ENCODE data around the gene CEBPG.

Gene CEBPG

GRCh38 chr19:33417751-33418150, 44.2 kb downstream of the CEBPG start (continued):
- TF ChIP-seq ZFP30 (CRISPR knock-in tag; IDR thresholded peaks at IDR 0.05) = no peak
- no peak for TF ChIP-seq ESRRG (CRISPR knock-in tag; IDR thresholded peaks at IDR 0.05)

DNA sequence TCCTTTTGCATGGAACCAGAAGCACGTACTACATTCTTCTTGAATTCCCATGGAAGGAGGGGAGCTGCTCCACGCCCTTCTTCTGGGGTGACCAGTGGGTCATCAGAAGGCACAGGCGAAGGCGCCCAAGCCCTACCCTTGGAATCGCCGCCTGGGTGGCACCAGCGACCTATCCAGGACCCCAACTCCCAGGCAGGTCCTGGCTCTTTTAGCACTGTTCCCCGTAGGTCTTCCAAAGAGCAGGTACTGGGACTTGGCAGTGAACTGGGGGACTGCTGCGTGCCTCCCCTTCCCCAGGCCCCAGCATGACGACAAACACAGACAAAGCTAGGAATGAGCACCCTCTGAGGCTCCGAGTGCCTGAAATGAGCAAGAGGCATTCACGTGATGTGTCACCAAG, 45.0 kb downstream of the CEBPG start:
- TF ChIP-seq TCF4 (CRISPR knock-in tag; IDR thresholded peaks at IDR 0.05; ENCODE audit: borderline replicate concordance) (no peak), ZFP30 (CRISPR knock-in tag; IDR thresholded peaks at IDR 0.05) (no peak), PPARA (CRISPR knock-in tag; IDR thresholded peaks at IDR 0.05; ENCODE audit: borderline replicate concordance) (no peak), TOX (CRISPR knock-in tag; IDR thresholded peaks at IDR 0.05; ENCODE audit: borderline replicate concordance) (no peak), CSDC2 (CRISPR knock-in tag; IDR thresholded peaks at IDR 0.05) (no peak), ARNTL (CRISPR knock-in tag; IDR thresholded peaks at IDR 0.05; ENCODE audit: borderline replicate concordance, low read depth) (no peak), ESRRG (CRISPR knock-in tag; IDR thresholded peaks at IDR 0.05) (no peak)
- TF ChIP-seq, protein P1, sequence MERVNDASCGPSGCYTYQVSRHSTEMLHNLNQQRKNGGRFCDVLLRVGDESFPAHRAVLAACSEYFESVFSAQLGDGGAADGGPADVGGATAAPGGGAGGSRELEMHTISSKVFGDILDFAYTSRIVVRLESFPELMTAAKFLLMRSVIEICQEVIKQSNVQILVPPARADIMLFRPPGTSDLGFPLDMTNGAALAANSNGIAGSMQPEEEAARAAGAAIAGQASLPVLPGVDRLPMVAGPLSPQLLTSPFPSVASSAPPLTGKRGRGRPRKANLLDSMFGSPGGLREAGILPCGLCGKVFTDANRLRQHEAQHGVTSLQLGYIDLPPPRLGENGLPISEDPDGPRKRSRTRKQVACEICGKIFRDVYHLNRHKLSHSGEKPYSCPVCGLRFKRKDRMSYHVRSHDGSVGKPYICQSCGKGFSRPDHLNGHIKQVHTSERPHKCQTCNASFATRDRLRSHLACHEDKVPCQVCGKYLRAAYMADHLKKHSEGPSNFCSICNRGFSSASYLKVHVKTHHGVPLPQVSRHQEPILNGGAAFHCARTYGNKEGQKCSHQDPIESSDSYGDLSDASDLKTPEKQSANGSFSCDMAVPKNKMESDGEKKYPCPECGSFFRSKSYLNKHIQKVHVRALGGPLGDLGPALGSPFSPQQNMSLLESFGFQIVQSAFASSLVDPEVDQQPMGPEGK (CRISPR knock-in tag; IDR thresholded peaks at IDR 0.05; ENCODE audit: borderline replicate concordance) = no peak
- ATAC-seq = no peak

GRCh38 chr19:33418871-33419787, 45.6 kb downstream of the CEBPG start:
- TF ChIP-seq GLIS3 (CRISPR knock-in tag; IDR thresholded peaks at IDR 0.05) (no peak), OSR1 (CRISPR knock-in tag; IDR thresholded peaks at IDR 0.05) (no peak), SNAI2 (CRISPR knock-in tag; IDR thresholded peaks at IDR 0.05) (no peak), ZFP3 (CRISPR knock-in tag; IDR thresholded peaks at IDR 0.05) (no peak), ZNF70 (CRISPR knock-in tag; IDR thresholded peaks at IDR 0.05) (no peak), BACH2 (CRISPR knock-in tag; IDR thresholded peaks at IDR 0.05; ENCODE audit: borderline replicate concordance) (no peak), ZC3H10 (CRISPR knock-in tag; IDR thresholded peaks at IDR 0.05) (no peak), ESRRG (CRISPR knock-in tag; IDR thresholded peaks at IDR 0.05) (no peak)
- ATAC-seq = no peak

DNA sequence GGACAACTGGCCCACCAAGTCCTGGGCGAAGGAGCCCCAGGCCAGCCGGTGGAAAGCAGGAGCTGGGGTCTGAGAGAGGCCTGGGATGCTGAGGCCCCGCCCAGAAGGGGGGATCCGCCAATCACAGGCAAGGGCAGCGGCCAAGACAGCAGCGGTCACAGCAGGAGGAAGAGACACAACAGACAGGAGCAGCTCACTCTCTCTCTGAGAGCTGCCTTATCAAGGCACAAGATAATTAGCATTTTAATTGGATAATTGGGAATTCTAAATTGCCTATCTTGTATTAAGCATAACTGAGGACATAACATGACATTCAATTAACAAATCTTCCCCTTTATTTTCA, 46.2 kb downstream of the CEBPG start:
- ATAC-seq = no peak
- TF ChIP-seq ISL1 (CRISPR knock-in tag; IDR thresholded peaks at IDR 0.05) = no peak
- TF ChIP-seq ARNTL (CRISPR knock-in tag; IDR thresholded peaks at IDR 0.05; ENCODE audit: borderline replicate concordance, low read depth) = no peak
- no peak for TF ChIP-seq ZFP3 (CRISPR knock-in tag; IDR thresholded peaks at IDR 0.05)
- no peak for TF ChIP-seq ZC3H10 (CRISPR knock-in tag; IDR thresholded peaks at IDR 0.05)

GRCh38 chr19:33420821-33421220, 47.3 kb downstream of the CEBPG start:
- ATAC-seq = no peak
- TF ChIP-seq ZFP30 (CRISPR knock-in tag; IDR thresholded peaks at IDR 0.05) (no peak), ZC3H10 (CRISPR knock-in tag; IDR thresholded peaks at IDR 0.05) (no peak), SNAI2 (CRISPR knock-in tag; IDR thresholded peaks at IDR 0.05) (no peak), GLIS3 (CRISPR knock-in tag; IDR thresholded peaks at IDR 0.05) (no peak), BACH2 (CRISPR knock-in tag; IDR thresholded peaks at IDR 0.05; ENCODE audit: borderline replicate concordance) (no peak), ZNF70 (CRISPR knock-in tag; IDR thresholded peaks at IDR 0.05) (no peak), POU6F1 (CRISPR knock-in tag; IDR thresholded peaks at IDR 0.05; ENCODE audit: borderline replicate concordance, low read depth) (no peak), ZNF565 (CRISPR knock-in tag; conservative IDR thresholded peaks at IDR 0.05; ENCODE audit: low read depth) (no peak), OSR1 (CRISPR knock-in tag; IDR thresholded peaks at IDR 0.05) (no peak), PPARA (CRISPR knock-in tag; IDR thresholded peaks at IDR 0.05; ENCODE audit: borderline replicate concordance) (no peak)
- TF ChIP-seq, protein P1 (CRISPR knock-in tag; IDR thresholded peaks at IDR 0.05; ENCODE audit: borderline replicate concordance) = no peak
- TF ChIP-seq, protein P2, sequence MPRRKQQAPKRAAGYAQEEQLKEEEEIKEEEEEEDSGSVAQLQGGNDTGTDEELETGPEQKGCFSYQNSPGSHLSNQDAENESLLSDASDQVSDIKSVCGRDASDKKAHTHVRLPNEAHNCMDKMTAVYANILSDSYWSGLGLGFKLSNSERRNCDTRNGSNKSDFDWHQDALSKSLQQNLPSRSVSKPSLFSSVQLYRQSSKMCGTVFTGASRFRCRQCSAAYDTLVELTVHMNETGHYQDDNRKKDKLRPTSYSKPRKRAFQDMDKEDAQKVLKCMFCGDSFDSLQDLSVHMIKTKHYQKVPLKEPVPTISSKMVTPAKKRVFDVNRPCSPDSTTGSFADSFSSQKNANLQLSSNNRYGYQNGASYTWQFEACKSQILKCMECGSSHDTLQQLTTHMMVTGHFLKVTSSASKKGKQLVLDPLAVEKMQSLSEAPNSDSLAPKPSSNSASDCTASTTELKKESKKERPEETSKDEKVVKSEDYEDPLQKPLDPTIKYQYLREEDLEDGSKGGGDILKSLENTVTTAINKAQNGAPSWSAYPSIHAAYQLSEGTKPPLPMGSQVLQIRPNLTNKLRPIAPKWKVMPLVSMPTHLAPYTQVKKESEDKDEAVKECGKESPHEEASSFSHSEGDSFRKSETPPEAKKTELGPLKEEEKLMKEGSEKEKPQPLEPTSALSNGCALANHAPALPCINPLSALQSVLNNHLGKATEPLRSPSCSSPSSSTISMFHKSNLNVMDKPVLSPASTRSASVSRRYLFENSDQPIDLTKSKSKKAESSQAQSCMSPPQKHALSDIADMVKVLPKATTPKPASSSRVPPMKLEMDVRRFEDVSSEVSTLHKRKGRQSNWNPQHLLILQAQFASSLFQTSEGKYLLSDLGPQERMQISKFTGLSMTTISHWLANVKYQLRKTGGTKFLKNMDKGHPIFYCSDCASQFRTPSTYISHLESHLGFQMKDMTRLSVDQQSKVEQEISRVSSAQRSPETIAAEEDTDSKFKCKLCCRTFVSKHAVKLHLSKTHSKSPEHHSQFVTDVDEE (CRISPR knock-in tag; IDR thresholded peaks at IDR 0.05) = no peak

All from SK-N-SH treated with all-trans-retinoic acid at 6 μM for 48 hours (cell line).